Activated CD8-positive, alpha-beta memory T cell treated with anti-CD3 and anti-CD28 coated beads, Interleukin-2, amount 50 U/mL, for 1 hour (primary cell): ENCODE data around the gene WNT2.

Experiments used
- DNase-seq: peaks from one replicate; pipeline ENCODE4 v3.0.0-alpha.2; 2020; ENCODE audit errors: extremely low read depth

Gene WNT2

GRCh38 chr7:117322741-117323304 is at the start of gene WNT2:
TSS of gene WNT2 (minus strand) at chr7:117323058. CDS start at chr7:117322989, 69 bp downstream.
- no peak for DNase-seq

- no peak for DNase-seq
Measured at GRCh38 chr7:117372073-117372472, 49.2 kb upstream of the WNT2 start.

GRCh38 chr7:117364339-117365080 is 41.7 kb upstream of the WNT2 start:
- DNase-seq, result no peak

GRCh38 chr7:117362294-117362888 is 39.5 kb upstream of the WNT2 start:
- DNase-seq, result no peak

GRCh38 chr7:117350027-117350426 is 27.2 kb upstream of the WNT2 start:
- no peak for DNase-seq

- DNase-seq, result no peak
Measured at GRCh38 chr7:117349570-117349969, 26.7 kb upstream of the WNT2 start.

- no peak for DNase-seq
Measured at GRCh38 chr7:117347962-117348672, 25.3 kb upstream of the WNT2 start.

GRCh38 chr7:117347480-117347879 is 24.6 kb upstream of the WNT2 start:
- DNase-seq, result no peak

GRCh38 chr7:117346161-117346560 is 23.3 kb upstream of the WNT2 start:
- no peak for DNase-seq

- no peak for DNase-seq
Measured at GRCh38 chr7:117338020-117338419, 15.2 kb upstream of the WNT2 start.

- DNase-seq, result no peak
Measured at GRCh38 chr7:117333168-117333567, 10.3 kb upstream of the WNT2 start.

- no peak for DNase-seq
Measured at GRCh38 chr7:117332031-117332430, 9.2 kb upstream of the WNT2 start.

GRCh38 chr7:117325836-117326235 is 3.0 kb upstream of the WNT2 start:
- DNase-seq, result no peak

- no peak for DNase-seq
Measured at GRCh38 chr7:117324960-117325359, 2.1 kb upstream of the WNT2 start.

- DNase-seq, result no peak
Measured at GRCh38 chr7:117323851-117324711, 1.2 kb upstream of the WNT2 start.

GRCh38 chr7:117323305-117323850 is 520 bp upstream of the WNT2 start:
- DNase-seq, result no peak

GRCh38 chr7:117320523-117320922 is 2.3 kb downstream of the WNT2 start:
- no peak for DNase-seq

- no peak for DNase-seq
Measured at GRCh38 chr7:117319181-117319580, 3.7 kb downstream of the WNT2 start.

GRCh38 chr7:117313582-117313981 is 9.3 kb downstream of the WNT2 start:
- DNase-seq, result no peak

- no peak for DNase-seq
Measured at GRCh38 chr7:117312593-117313580, 10.0 kb downstream of the WNT2 start.
